HepG2 (cell line): ENCODE results near the gene REPS2. TPM values are rescaled to one million over a fixed set of nuclear protein-coding genes. Genes with fewer than 3 reads are reported as not detected.

Experiments
- TAF15 ChIP-seq: fragments of 200-400 bp; formaldehyde crosslinking; IDR thresholded peaks from one replicate; pipeline ENCODE4 v1.6.1; 2018; ENCODE audit warnings: mild to moderate bottlenecking, low read depth, low read length; ENCODE audit not compliant: poor library complexity, severe bottlenecking
- THYN1 ChIP-seq: sonication (generic); formaldehyde crosslinking; IDR thresholded peaks from 2 replicates; pipeline ENCODE4 v1.8.1; 2023; ENCODE audit warnings: low read depth, mild to moderate bottlenecking, moderate library complexity, missing genetic modification reagents, borderline replicate concordance
- ZBTB14 ChIP-seq: sonication (generic); formaldehyde crosslinking; IDR thresholded peaks from 2 replicates; pipeline ENCODE4 v1.4.0; 2020; ENCODE audit warnings: missing genetic modification reagents
- ZNF557 ChIP-seq: sonication (generic); formaldehyde crosslinking; IDR thresholded peaks from 2 replicates; pipeline ENCODE4 v1.4.0; 2020; ENCODE audit warnings: missing genetic modification reagents
- ZNF720 ChIP-seq: sonication (generic); formaldehyde crosslinking; IDR thresholded peaks from 2 replicates; pipeline ENCODE4 v1.4.0; 2020; ENCODE audit warnings: missing genetic modification reagents
- ZNF891 ChIP-seq: sonication (generic); formaldehyde crosslinking; IDR thresholded peaks from 2 replicates; pipeline ENCODE4 v1.5.0; 2020; ENCODE audit warnings: mild to moderate bottlenecking, missing genetic modification reagents
- polyA plus RNA-seq, 8 experiments: library from polyadenylated mRNA; depleted of rRNA in 3 of 8; stranded (reverse) in 7 of 8; unstranded in 1 of 8; fragments of >200 nt; fragmentation: Illumina TruSeq in 4 of 8; extraction: Trizol in 4 of 8; gene quantifications; 2 replicates each; pipeline versions ENCODE4 v1.2.1 to v1.2.3, GENCODE V29; 2011 to 2016; ENCODE audit warnings: low read depth in 4 of 8, missing spikeins in 1 of 8, mixed read lengths in 1 of 8; ENCODE audit not compliant: insufficient read depth in 1 of 8
- total RNA-seq, 5 experiments: library from RNA; depleted of rRNA; stranded (reverse); fragments of >200 nt; fragmentation: Illumina TruSeq; extraction: Trizol; gene quantifications; 2 replicates each; pipeline ENCODE4 v1.2.3, GENCODE V29; 2016; ENCODE audit warnings: low read depth in 1 of 5
- TF ChIP-seq, protein P1 (sequence below): sonication (generic); formaldehyde crosslinking; IDR thresholded peaks from 2 replicates; pipeline ENCODE4 v1.5.0; 2020; ENCODE audit warnings: mild to moderate bottlenecking, missing genetic modification reagents, borderline replicate concordance
- TF ChIP-seq, protein P2 (sequence below): sonication (generic); formaldehyde crosslinking; IDR thresholded peaks from 2 replicates; pipeline ENCODE4 v1.8.1; 2022; ENCODE audit warnings: low read depth, mild to moderate bottlenecking, missing genetic modification reagents

REPS2 gene
- total and polyA plus RNA-seq, 2 of the 13 experiments (the other 11 are each of a cell fraction or from before 2014, with no cell fraction given) = 0.05 to 0.58 TPM

- TF ChIP-seq, protein P1, sequence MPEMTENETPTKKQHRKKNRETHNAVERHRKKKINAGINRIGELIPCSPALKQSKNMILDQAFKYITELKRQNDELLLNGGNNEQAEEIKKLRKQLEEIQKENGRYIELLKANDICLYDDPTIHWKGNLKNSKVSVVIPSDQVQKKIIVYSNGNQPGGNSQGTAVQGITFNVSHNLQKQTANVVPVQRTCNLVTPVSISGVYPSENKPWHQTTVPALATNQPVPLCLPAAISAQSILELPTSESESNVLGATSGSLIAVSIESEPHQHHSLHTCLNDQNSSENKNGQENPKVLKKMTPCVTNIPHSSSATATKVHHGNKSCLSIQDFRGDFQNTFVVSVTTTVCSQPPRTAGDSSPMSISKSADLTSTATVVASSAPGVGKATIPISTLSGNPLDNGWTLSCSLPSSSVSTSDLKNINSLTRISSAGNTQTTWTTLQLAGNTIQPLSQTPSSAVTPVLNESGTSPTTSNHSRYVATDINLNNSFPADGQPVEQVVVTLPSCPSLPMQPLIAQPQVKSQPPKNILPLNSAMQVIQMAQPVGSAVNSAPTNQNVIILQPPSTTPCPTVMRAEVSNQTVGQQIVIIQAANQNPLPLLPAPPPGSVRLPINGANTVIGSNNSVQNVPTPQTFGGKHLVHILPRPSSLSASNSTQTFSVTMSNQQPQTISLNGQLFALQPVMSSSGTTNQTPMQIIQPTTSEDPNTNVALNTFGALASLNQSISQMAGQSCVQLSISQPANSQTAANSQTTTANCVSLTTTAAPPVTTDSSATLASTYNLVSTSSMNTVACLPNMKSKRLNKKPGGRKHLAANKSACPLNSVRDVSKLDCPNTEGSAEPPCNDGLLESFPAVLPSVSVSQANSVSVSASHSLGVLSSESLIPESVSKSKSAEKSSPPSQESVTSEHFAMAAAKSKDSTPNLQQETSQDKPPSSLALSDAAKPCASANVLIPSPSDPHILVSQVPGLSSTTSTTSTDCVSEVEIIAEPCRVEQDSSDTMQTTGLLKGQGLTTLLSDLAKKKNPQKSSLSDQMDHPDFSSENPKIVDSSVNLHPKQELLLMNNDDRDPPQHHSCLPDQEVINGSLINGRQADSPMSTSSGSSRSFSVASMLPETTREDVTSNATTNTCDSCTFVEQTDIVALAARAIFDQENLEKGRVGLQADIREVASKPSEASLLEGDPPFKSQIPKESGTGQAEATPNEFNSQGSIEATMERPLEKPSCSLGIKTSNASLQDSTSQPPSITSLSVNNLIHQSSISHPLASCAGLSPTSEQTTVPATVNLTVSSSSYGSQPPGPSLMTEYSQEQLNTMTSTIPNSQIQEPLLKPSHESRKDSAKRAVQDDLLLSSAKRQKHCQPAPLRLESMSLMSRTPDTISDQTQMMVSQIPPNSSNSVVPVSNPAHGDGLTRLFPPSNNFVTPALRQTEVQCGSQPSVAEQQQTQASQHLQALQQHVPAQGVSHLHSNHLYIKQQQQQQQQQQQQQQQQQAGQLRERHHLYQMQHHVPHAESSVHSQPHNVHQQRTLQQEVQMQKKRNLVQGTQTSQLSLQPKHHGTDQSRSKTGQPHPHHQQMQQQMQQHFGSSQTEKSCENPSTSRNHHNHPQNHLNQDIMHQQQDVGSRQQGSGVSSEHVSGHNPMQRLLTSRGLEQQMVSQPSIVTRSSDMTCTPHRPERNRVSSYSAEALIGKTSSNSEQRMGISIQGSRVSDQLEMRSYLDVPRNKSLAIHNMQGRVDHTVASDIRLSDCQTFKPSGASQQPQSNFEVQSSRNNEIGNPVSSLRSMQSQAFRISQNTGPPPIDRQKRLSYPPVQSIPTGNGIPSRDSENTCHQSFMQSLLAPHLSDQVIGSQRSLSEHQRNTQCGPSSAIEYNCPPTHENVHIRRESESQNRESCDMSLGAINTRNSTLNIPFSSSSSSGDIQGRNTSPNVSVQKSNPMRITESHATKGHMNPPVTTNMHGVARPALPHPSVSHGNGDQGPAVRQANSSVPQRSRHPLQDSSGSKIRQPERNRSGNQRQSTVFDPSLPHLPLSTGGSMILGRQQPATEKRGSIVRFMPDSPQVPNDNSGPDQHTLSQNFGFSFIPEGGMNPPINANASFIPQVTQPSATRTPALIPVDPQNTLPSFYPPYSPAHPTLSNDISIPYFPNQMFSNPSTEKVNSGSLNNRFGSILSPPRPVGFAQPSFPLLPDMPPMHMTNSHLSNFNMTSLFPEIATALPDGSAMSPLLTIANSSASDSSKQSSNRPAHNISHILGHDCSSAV = no peak
- no peak for TF ChIP-seq ZNF891 (CRISPR knock-in tag)
- TF ChIP-seq TAF15 = no peak
- TF ChIP-seq ZBTB14 (CRISPR knock-in tag) = no peak
- TF ChIP-seq ZNF557 = no peak
- no peak for TF ChIP-seq ZNF720 (CRISPR knock-in tag)
- TF ChIP-seq THYN1 (CRISPR knock-in tag) = no peak
- TF ChIP-seq, protein P2, sequence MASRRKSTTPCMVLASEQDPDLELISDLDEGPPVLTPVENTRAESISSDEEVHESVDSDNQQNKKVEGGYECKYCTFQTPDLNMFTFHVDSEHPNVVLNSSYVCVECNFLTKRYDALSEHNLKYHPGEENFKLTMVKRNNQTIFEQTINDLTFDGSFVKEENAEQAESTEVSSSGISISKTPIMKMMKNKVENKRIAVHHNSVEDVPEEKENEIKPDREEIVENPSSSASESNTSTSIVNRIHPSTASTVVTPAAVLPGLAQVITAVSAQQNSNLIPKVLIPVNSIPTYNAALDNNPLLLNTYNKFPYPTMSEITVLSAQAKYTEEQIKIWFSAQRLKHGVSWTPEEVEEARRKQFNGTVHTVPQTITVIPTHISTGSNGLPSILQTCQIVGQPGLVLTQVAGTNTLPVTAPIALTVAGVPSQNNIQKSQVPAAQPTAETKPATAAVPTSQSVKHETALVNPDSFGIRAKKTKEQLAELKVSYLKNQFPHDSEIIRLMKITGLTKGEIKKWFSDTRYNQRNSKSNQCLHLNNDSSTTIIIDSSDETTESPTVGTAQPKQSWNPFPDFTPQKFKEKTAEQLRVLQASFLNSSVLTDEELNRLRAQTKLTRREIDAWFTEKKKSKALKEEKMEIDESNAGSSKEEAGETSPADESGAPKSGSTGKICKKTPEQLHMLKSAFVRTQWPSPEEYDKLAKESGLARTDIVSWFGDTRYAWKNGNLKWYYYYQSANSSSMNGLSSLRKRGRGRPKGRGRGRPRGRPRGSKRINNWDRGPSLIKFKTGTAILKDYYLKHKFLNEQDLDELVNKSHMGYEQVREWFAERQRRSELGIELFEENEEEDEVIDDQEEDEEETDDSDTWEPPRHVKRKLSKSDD = no peak
- TF ChIP-seq, all 625 proteins: peak for 9
These were observed at the start of gene REPS2 (continued) for GRCh38 chrX:16946361-16946964.
